OCI-LY1 (cell line): ENCODE results near the gene MAVS.

Experiments used
- H2AFZ ChIP-seq: fragments of 200-600 bp; sonication (generic), shearing (Covaris generic); 2 replicates; pipeline ENCODE4 v1.6.0; 2014; ENCODE audit warnings: antibody characterized with exemption, mild to moderate bottlenecking, low read length
- H3F3A ChIP-seq: fragments of 200-600 bp; sonication (generic), shearing (Covaris generic); 2 replicates; pipeline ENCODE4 v1.6.0; 2014; ENCODE audit warnings: mild to moderate bottlenecking, antibody characterized with exemption, low read length, moderate library complexity; ENCODE audit not compliant: insufficient read depth
- H3K27ac ChIP-seq: fragments of 200-600 bp; sonication (generic); 2 replicates; pipeline ENCODE4 v1.5.1; 2014; ENCODE audit warnings: low read length, mixed run types, mild to moderate bottlenecking, low read depth; ENCODE audit not compliant: poor library complexity, severe bottlenecking
- H3K27me3 ChIP-seq: fragments of 200-600 bp; sonication (generic); 2 replicates; pipeline ENCODE4 v1.6.0; 2014; ENCODE audit warnings: antibody characterized with exemption, mild to moderate bottlenecking, low read length, moderate library complexity; ENCODE audit not compliant: insufficient read depth
- H3K36me3 ChIP-seq: fragments of 200-600 bp; sonication (generic); 2 replicates; pipeline ENCODE4 v1.6.1; 2014; ENCODE audit warnings: mild to moderate bottlenecking, antibody characterized with exemption, low read length, moderate library complexity, mixed read lengths; ENCODE audit not compliant: insufficient read depth
- H3K4me1 ChIP-seq: fragments of 200-600 bp; sonication (generic); 2 replicates; pipeline ENCODE4 v1.5.1; 2014; ENCODE audit warnings: mild to moderate bottlenecking, low read length, moderate library complexity; ENCODE audit not compliant: insufficient read depth, severe bottlenecking
- H3K4me2 ChIP-seq: fragments of 200-600 bp; sonication (generic), shearing (Covaris generic); 2 replicates; pipeline ENCODE4 v1.6.1; 2014; ENCODE audit warnings: low read length
- H3K4me3 ChIP-seq: fragments of 200-600 bp; sonication (generic); 2 replicates; pipeline ENCODE4 v1.5.1; 2014; ENCODE audit warnings: low read length, low read depth, mild to moderate bottlenecking, mixed read lengths; ENCODE audit not compliant: poor library complexity, severe bottlenecking
- H3K79me2 ChIP-seq: fragments of 200-600 bp; shearing (Covaris generic); 2 replicates; pipeline ENCODE4 v1.6.1; 2016; ENCODE audit warnings: mixed run types, low read length, mixed read lengths; ENCODE audit not compliant: insufficient read depth
- H3K9ac ChIP-seq: fragments of 200-600 bp; sonication (generic), shearing (Covaris generic); 2 replicates; pipeline ENCODE4 v1.6.1; 2014; ENCODE audit warnings: mild to moderate bottlenecking, low read length, mixed read lengths
- H3K9me2 ChIP-seq: fragments of 200-600 bp; sonication (generic), shearing (Covaris generic); 2 replicates; pipeline ENCODE4 v1.6.1; 2014; ENCODE audit warnings: low read depth, mild to moderate bottlenecking, low read length, mixed read lengths
- H3K9me3 ChIP-seq: fragments of 200-600 bp; shearing (Covaris generic); 2 replicates; pipeline ENCODE4 v1.6.1; 2014; ENCODE audit warnings: low read length, mixed read lengths
- H4K20me1 ChIP-seq: fragments of 200-600 bp; sonication (generic), shearing (Covaris generic); 2 replicates; pipeline ENCODE4 v1.6.0; 2016; ENCODE audit warnings: mild to moderate bottlenecking, low read length; ENCODE audit not compliant: insufficient read depth
- CTCF ChIP-seq: fragments of 200-600 bp; sonication (generic), shearing (Covaris generic); IDR thresholded peaks from 2 replicates; pipeline ENCODE4 v1.5.1; 2017; ENCODE audit warnings: mild to moderate bottlenecking, antibody characterized with exemption, low read length, moderate library complexity, mixed read lengths
- EZH2 ChIP-seq: fragments of 200-600 bp; sonication (generic), shearing (Covaris generic); IDR thresholded peaks from 2 replicates; pipeline ENCODE4 v1.8.0; 2017; ENCODE audit warnings: borderline replicate concordance, mixed run types, mild to moderate bottlenecking, antibody characterized with exemption, low read length, moderate library complexity, mixed read lengths

The MAVS gene

GRCh38 chr20:3922983-3923339, 76.3 kb downstream of the MAVS start:
- Histone ChIP-seq H3K27ac (no peak overlapping the region), H2AFZ (no peak overlapping the region), H3K36me3 (peaks cover 67% of the 10 kb centered on the region), H4K20me1 (no peaks in the 10 kb centered on the region), H3K4me1 (peaks cover 36% of the 10 kb centered on the region), H3K9ac (no peak overlapping the region), H3K9me3 (no peaks in the 10 kb centered on the region), H3F3A (0 out of 2 replicates have a peak, but pooled peaks cover 8% of the 10 kb centered on the region), H3K27me3 (no peaks in the 10 kb centered on the region), H3K4me2 (no peak overlapping the region), H3K9me2 (no peaks in the 10 kb centered on the region), H3K79me2 (peaks cover 6% of the 10 kb centered on the region; the same call in 1 of the 2 replicates), H3K4me3 (no peak overlapping the region)
- TF ChIP-seq CTCF (no peak), EZH2 (no peak)

GRCh38 chr20:3923818-3924217, 77.2 kb downstream of the MAVS start:
- Histone ChIP-seq H3K36me3 (peaks cover 59% of the 10 kb centered on the region), H3K27me3 (no peaks in the 10 kb centered on the region), H3K9ac (no peak overlapping the region), H3K9me2 (no peaks in the 10 kb centered on the region), H3K79me2 (no peaks in the 10 kb centered on the region), H3F3A (0 out of 2 replicates have a peak, but pooled peaks cover 8% of the 10 kb centered on the region), H3K4me3 (no peak overlapping the region), H4K20me1 (no peaks in the 10 kb centered on the region), H3K9me3 (no peaks in the 10 kb centered on the region), H2AFZ (no peak overlapping the region), H3K4me1 (peaks cover 44% of the 10 kb centered on the region), H3K4me2 (no peak overlapping the region), H3K27ac (peak overlapping the region; percentile 20)
- no peak for TF ChIP-seq CTCF

GRCh38 chr20:3924304-3925112, 77.9 kb downstream of the MAVS start:
- no peaks in the 10 kb centered on the region for H3K79me2 ChIP-seq

More at GRCh38 chr20:3924304-3925112, 77.9 kb downstream of the MAVS start:
- Histone ChIP-seq H3K27ac (peak overlapping the region; percentile 20), H3K27me3 (no peaks in the 10 kb centered on the region), H3K4me1 (peaks cover 50% of the 10 kb centered on the region), H3K9ac (no peak overlapping the region), H3K36me3 (peaks cover 52% of the 10 kb centered on the region), H3K9me3 (no peaks in the 10 kb centered on the region), H2AFZ (no peak overlapping the region), H3F3A (0 out of 2 replicates have a peak, but pooled peaks cover 8% of the 10 kb centered on the region), H3K4me2 (no peak overlapping the region), H3K4me3 (no peak overlapping the region), H3K9me2 (no peaks in the 10 kb centered on the region), H4K20me1 (no peaks in the 10 kb centered on the region)
- TF ChIP-seq CTCF = peak; percentile 32
- no peak for TF ChIP-seq EZH2
